Peyer's patch (tissue), 4 donors: ENCODE data around the gene PLEKHG1.

Source experiments
- POLR2A ChIP-seq, 2 donors: fragments of 450-650 bp; IDR thresholded peaks; one replicate each; pipeline ENCODE4 v1.5.1; 2017; ENCODE audit warnings: antibody characterized with exemption in 2 of 2, mild to moderate bottlenecking in 2 of 2, moderate library complexity in 2 of 2
- TF ChIP-seq, protein P1 (sequence below), 6 experiments: fragments of 450-650 bp in 4 of 6; fragments of 200-600 bp in 2 of 6; sonication (generic) in 1 of 6; IDR thresholded peaks; one replicate each; pipeline ENCODE4 v1.5.1; 2017 to 2019; ENCODE audit warnings: antibody characterized with exemption in 6 of 6, mild to moderate bottlenecking in 3 of 6, moderate library complexity in 1 of 6

DNA sequence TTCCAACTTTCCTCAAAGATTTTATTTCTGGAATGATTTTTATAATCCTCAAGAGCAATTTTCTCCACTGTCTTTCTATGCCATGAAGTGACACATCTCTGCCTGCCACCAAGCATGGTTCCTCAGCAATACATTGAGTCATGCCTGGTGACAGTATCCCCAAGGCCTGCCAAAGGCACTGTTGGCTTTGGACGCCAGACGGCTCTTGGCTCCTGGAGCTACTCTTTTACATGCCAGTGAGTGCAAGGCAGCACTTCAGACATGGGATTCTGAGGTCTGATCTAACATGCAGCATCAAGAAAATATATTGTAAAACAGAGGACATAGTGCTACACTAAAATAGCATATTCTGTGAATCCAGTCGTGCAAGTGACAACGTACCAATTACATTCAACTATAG, 20.1 kb upstream of the PLEKHG1 start:
- TF ChIP-seq, protein P1, sequence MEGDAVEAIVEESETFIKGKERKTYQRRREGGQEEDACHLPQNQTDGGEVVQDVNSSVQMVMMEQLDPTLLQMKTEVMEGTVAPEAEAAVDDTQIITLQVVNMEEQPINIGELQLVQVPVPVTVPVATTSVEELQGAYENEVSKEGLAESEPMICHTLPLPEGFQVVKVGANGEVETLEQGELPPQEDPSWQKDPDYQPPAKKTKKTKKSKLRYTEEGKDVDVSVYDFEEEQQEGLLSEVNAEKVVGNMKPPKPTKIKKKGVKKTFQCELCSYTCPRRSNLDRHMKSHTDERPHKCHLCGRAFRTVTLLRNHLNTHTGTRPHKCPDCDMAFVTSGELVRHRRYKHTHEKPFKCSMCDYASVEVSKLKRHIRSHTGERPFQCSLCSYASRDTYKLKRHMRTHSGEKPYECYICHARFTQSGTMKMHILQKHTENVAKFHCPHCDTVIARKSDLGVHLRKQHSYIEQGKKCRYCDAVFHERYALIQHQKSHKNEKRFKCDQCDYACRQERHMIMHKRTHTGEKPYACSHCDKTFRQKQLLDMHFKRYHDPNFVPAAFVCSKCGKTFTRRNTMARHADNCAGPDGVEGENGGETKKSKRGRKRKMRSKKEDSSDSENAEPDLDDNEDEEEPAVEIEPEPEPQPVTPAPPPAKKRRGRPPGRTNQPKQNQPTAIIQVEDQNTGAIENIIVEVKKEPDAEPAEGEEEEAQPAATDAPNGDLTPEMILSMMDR (IDR thresholded peaks at IDR 0.05): no peak
- no peak for TF ChIP-seq POLR2A (IDR thresholded peaks at IDR 0.05)
